A549 (cell line): Measurements from ENCODE around the gene CCL20. TPM values are rescaled to one million over a fixed set of nuclear protein-coding genes. Genes with fewer than 3 reads are reported as not detected.

Source experiments
- ATAC-seq, 2 experiments: fragments of 200-7000 bp in 1 of 2; fragments of >200 bp in 1 of 2; cut with Nextera tagmentation in 1 of 2; cut with Tn5 transposase in 1 of 2; 3 replicates each; pipeline versions ENCODE4 v1.8.0 to v1.9.1; 2018 to 2020; ENCODE audit warnings: mild to moderate bottlenecking in 1 of 2, moderate library complexity in 1 of 2
- CTCF ChIA-PET: fragments of 300-600 bp; sonication (Branson Sonifier 250); formaldehyde crosslinking; extraction: SDS; loops from one replicate; lab custom pipeline; 2021; ENCODE audit warnings: antibody characterized with exemption, inconsistent platforms; lab: Yijun Ruan, JAX
- POLR2A ChIA-PET: fragments of 350-600 bp; formaldehyde crosslinking; extraction: SDS; loops from one replicate; lab custom pipeline; 2021; ENCODE audit warnings: antibody characterized with exemption, inconsistent platforms; lab: Yijun Ruan, JAX
- DNase-seq, 2 experiments: peaks; one replicate each; pipeline versions ENCODE4 v3.0.0 to v3.0.0-alpha.2; 2011 to 2016; ENCODE audit warnings: low read depth in 1 of 2, low spot score in 1 of 2
- FAIRE-seq: peaks from 2 replicates; lab custom pipeline; 2011; peaks lifted over from hg19 to GRCh38; lab: Jason Lieb, UNC
- H3K27ac ChIP-seq, 2 experiments: fragments of >200 bp; sonication (Bioruptor Twin); formaldehyde crosslinking; 3 replicates each; pipeline ENCODE4 v1.5.1; 2016 to 2017
- H3K4me1 ChIP-seq: fragments of >200 bp; sonication (Bioruptor Twin); formaldehyde crosslinking; 3 replicates; pipeline ENCODE4 v1.6.1; 2016
- H3K4me2 ChIP-seq: fragments of >200 bp; sonication (Bioruptor Twin); formaldehyde crosslinking; 3 replicates; pipeline ENCODE4 v1.6.1; 2016
- H3K4me3 ChIP-seq: fragments of >200 bp; sonication (Bioruptor Twin); formaldehyde crosslinking; 3 replicates; pipeline ENCODE4 v1.5.1; 2016
- H3K9me3 ChIP-seq: fragments of >200 bp; sonication (Bioruptor Twin); formaldehyde crosslinking; 3 replicates; pipeline ENCODE4 v1.6.1; 2016
- BHLHE40 ChIP-seq: IDR thresholded peaks from 2 replicates; pipeline ENCODE4 v1.6.1; 2012; ENCODE audit warnings: low read depth, low read length, inconsistent platforms
- CHD2 ChIP-seq: fragments of 150-350 bp; IDR thresholded peaks from 2 replicates; pipeline ENCODE4 v1.6.1; 2014; ENCODE audit warnings: low read length; ENCODE audit not compliant: partially characterized antibody
- CTCF ChIP-seq: fragments of >200 bp; sonication (Bioruptor Twin); formaldehyde crosslinking; IDR thresholded peaks from 3 replicates; pipeline ENCODE4 v1.5.1; 2016
- E2F6 ChIP-seq: IDR thresholded peaks from 2 replicates; pipeline ENCODE4 v1.6.1; 2012; ENCODE audit warnings: low read depth, borderline replicate concordance
- ESRRA ChIP-seq: fragments of 150-350 bp; IDR thresholded peaks from 2 replicates; pipeline ENCODE4 v1.6.1; 2014; ENCODE audit warnings: mild to moderate bottlenecking, low read length, borderline replicate concordance
- FOSB ChIP-seq: fragments of 250-450 bp; sonication (Bioruptor Pico); IDR thresholded peaks from 2 replicates; pipeline ENCODE4 v1.5.0; 2020; ENCODE audit warnings: mild to moderate bottlenecking, moderate library complexity
- GATA3 ChIP-seq: IDR thresholded peaks from 2 replicates; pipeline ENCODE4 v1.6.1; 2012; ENCODE audit warnings: borderline replicate concordance
- HDAC2 ChIP-seq: fragments of 200-600 bp; sonication (generic); IDR thresholded peaks from 2 replicates; pipeline ENCODE4 v1.6.1; 2016
- HES2 ChIP-seq: fragments of >200 bp; sonication (Bioruptor Twin); formaldehyde crosslinking; IDR thresholded peaks from 2 replicates; pipeline ENCODE4 v1.6.1; 2016
- JUN ChIP-seq, 2 experiments: fragments of >200 bp; sonication (Bioruptor Twin); formaldehyde crosslinking; IDR thresholded peaks; 2 replicates in 1 of 2; 3 replicates in 1 of 2; pipeline ENCODE4 v1.6.1; 2016 to 2017
- RAD21 ChIP-seq, 2 experiments: fragments of >200 bp in 1 of 2; sonication (Bioruptor Twin) in 1 of 2; formaldehyde crosslinking in 1 of 2; IDR thresholded peaks in 1 of 2; conservative IDR thresholded peaks in 1 of 2; 2 replicates in 1 of 2; 3 replicates in 1 of 2; pipeline ENCODE4 v1.6.1; 2012 to 2018; ENCODE audit warnings: inconsistent platforms in 1 of 2
- RARB ChIP-seq: fragments of 250-450 bp; sonication (Bioruptor Pico); IDR thresholded peaks from 2 replicates; pipeline ENCODE4 v1.8.0; 2021; ENCODE audit warnings: mild to moderate bottlenecking, moderate library complexity
- SMC3 ChIP-seq: fragments of >200 bp; sonication (Bioruptor Twin); formaldehyde crosslinking; IDR thresholded peaks from 3 replicates; pipeline ENCODE4 v1.6.1; 2018; ENCODE audit warnings: inconsistent platforms
- ZC3H11A ChIP-seq: fragments of 450-650 bp; IDR thresholded peaks from 2 replicates; pipeline ENCODE4 v1.6.1; 2014; ENCODE audit warnings: antibody characterized with exemption, mild to moderate bottlenecking
- ZFP36 ChIP-seq: fragments of 450-650 bp; IDR thresholded peaks from 2 replicates; pipeline ENCODE4 v1.6.1; 2014; ENCODE audit warnings: borderline replicate concordance; ENCODE audit not compliant: partially characterized antibody
- WGBS: methylation state at CpG from one replicate; pipeline ENCODE4 v1.1.6; 2017; ENCODE audit errors: missing lambda C conversion rate; 5-methylcytosine and 5-hydroxymethylcytosine counted together
- polyA minus RNA-seq: library from RNA; depleted of rRNA, polyadenylated mRNA; stranded (reverse); fragments of >200 nt; gene quantifications from 2 replicates; pipeline ENCODE4 v1.2.3, GENCODE V29; 2011; rRNA and poly(A)+ RNA removed
- polyA plus RNA-seq, 4 experiments: library from polyadenylated mRNA; depleted of rRNA in 3 of 4; stranded (reverse); fragments of >200 nt; fragmentation: RNase III in 1 of 4; extraction: RNeasy Plus Mini Kit Qiagen cat#74134 plus additional on column Dnase treatment in 1 of 4; gene quantifications; 2 replicates in 3 of 4; 3 replicates in 1 of 4; pipeline ENCODE4 v1.2.3, GENCODE V29; 2011 to 2017

CCL20 gene
- polyA plus RNA-seq (2011; rRNA removed): 3.4 and 6.5 TPM in 2 replicates
- 0.57 and 1.3 TPM in 2 replicates for polyA plus RNA-seq (2012; cell fraction: cytosol; rRNA removed)
- polyA plus RNA-seq (2012; cell fraction: nucleus; rRNA removed): 0.18 and 0.47 TPM in 2 replicates
- 0.43 to 1.1 TPM (median 0.45 TPM) in 3 replicates for polyA plus RNA-seq (2017; fragmentation: RNase III; extraction: RNeasy Plus Mini Kit Qiagen cat#74134 plus additional on column Dnase treatment)
- polyA minus RNA-seq: 1.8 and 2.7 TPM in 2 replicates

- 91% methylated on average over 9 of the region's 9 CpGs for WGBS
- ATAC-seq: no peak
- no peak for FAIRE-seq
Measured at GRCh38 chr2:227813562-227814353, at the start of gene CCL20. Gene CCL20, plus strand, starts transcription at chr2:227813842. Its CDS starts 70 bp downstream, at chr2:227813912.

GRCh38 chr2:227765788-227766372 lies 47.8 kb upstream of the CCL20 start:
- Histone ChIP-seq H3K27ac (peak overlapping the region; percentile 77 to 84), H3K4me1 (peaks cover 37% of the 10 kb centered on the region), H3K4me2 (peak overlapping the region; percentile 50), H3K4me3 (no peak overlapping the region), H3K9me3 (no peaks in the 10 kb centered on the region)
- ATAC-seq (peak; percentile 54 to 61), DNase-seq (no peak), FAIRE-seq (no peak)
- POLR2A ChIA-PET: interaction anchor here (0.5 to 2.0 kb wide), 6 partner anchors 53 to 907 kb away, joined by 3 to 6 read pairs (median 4); no protein-coding TSS in a partner anchor
- CTCF ChIA-PET: interaction anchor here (0.6 to 9.4 kb wide), 76 partner anchors 8 to 637 kb away, joined by 3 to 84 read pairs (median 4); partner anchors contain the start of genes AGFG1, CCL20, DAW1 and SCYGR5
- 4% methylated on average over 4 of the region's 4 CpGs for WGBS
- TF ChIP-seq E2F6 (no peak), JUN (IDR thresholded peaks at IDR 0.05) (no peak), BHLHE40 (no peak), GATA3 (no peak), RAD21 (conservative IDR thresholded peaks at IDR 0.05 in 1 of 2, IDR thresholded peaks at IDR 0.05 in 1 of 2) (no peak), ZFP36 (no peak)

More at GRCh38 chr2:227813562-227814353, at the start of gene CCL20:
- peak within 1 kb of the TSS; percentile 81; the same call in 2 of the 3 replicates for H3K4me2 ChIP-seq
- ChIA-PET CTCF (interaction anchor here (0.6 to 1.6 kb wide), 4 partner anchors 9 to 156 kb away, joined by 3 to 4 read pairs (median 3); no protein-coding TSS in a partner anchor), POLR2A (no interaction called here)
- peak within 1 kb of the TSS; percentile 45; the same call in 1 of the 3 replicates for H3K4me3 ChIP-seq
- H3K27ac ChIP-seq: peak within 1 kb of the TSS; percentile 64 to 98; a peak in 5 of 6 replicates
- DNase-seq: peak in 1 of 2 experiments; percentile 32
- TF ChIP-seq ESRRA (no peak), HES2 (no peak), RARB (CRISPR knock-in tag) (no peak), FOSB (CRISPR knock-in tag) (no peak), ZC3H11A (no peak), E2F6 (no peak), CHD2 (no peak), RAD21 (conservative IDR thresholded peaks at IDR 0.05 in 1 of 2, IDR thresholded peaks at IDR 0.05 in 1 of 2) (no peak), HDAC2 (no peak)
- H3K9me3 ChIP-seq: no peaks in the 10 kb centered on the region
- H3K4me1 ChIP-seq: peaks cover 14% of the 10 kb centered on the region; the same call in 2 of the 3 replicates

- DNase-seq (peak; percentile 71 to 85), FAIRE-seq (no peak), ATAC-seq (peak; percentile 98 to 99)
- no peaks in the 10 kb centered on the region for H3K9me3 ChIP-seq
- peak overlapping the region; percentile 77 to 84 for H3K27ac ChIP-seq
- no peak overlapping the region for H3K4me3 ChIP-seq
- ChIA-PET CTCF (interaction anchor here (0.6 to 9.4 kb wide), 79 partner anchors 8 to 638 kb away, joined by 3 to 84 read pairs (median 4); partner anchors contain the start of genes AGFG1, CCL20, DAW1 and SCYGR5), POLR2A (interaction anchor here (0.9 to 2.0 kb wide), 4 partner anchors 96 to 528 kb away, joined by 3 to 6 read pairs (median 4); no protein-coding TSS in a partner anchor)
- peak; percentile 99 for TF ChIP-seq SMC3
- peak; percentile 91 for TF ChIP-seq CTCF
- 0 out of 2 replicates have a peak, but pooled peaks have one; percentile 45 for TF ChIP-seq ESRRA
- TF ChIP-seq RAD21 (conservative IDR thresholded peaks at IDR 0.05 in 1 of 2, IDR thresholded peaks at IDR 0.05 in 1 of 2): peak; percentile 97 to 99
- no peak for TF ChIP-seq FOSB (CRISPR knock-in tag)
- peak overlapping the region; percentile 50 for H3K4me2 ChIP-seq
- WGBS: 21% methylated on average over 11 of the region's 11 CpGs
- peaks cover 33% of the 10 kb centered on the region for H3K4me1 ChIP-seq
Measured at GRCh38 chr2:227766373-227766883, 47.2 kb upstream of the CCL20 start.
